Measurements from ENCODE around the gene KRT79.
"Not testable (repeated sequence)": the region's sequence is repeated elsewhere in the genome, so short reads cannot be mapped to it uniquely, and the experiment has no call there.

KRT79 gene

DNA sequence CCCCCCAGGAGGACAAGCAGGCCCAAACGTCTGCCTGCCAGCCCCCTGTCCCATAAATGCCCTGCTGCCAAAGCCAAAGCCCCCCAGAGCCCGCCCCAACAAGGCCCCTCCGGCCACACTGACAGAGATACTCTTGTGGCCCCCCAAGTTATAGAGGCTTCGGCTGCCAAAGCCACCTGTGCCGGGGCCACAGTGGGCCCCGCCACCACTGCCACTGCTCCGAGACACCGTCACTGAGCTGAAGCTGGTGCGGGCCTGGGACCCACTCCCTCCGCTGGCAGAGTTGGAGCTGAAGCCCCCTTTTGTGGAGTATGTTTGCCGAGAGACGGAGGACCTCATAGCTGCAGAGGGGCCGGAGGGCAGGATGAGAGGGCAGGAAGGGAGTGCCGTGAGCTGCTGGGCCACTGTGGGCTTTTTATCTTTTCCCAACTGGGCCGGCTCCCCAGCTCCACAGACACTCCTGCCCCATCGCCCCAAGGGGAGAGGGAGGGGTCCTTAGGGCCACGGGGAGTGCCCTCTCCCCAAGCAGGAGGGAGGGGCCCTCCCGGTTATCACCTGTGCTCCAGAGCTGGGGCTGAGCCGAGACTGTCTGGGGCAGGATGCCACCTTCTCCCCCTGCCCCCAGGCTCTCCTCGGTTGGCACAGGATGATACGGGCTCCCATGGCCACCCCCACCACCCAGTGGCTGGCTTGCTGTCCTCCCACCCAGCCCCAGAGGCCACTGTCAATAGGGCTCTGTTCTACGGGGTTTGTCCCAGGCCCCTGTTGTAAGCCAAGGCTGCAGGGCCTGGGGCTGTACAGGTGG is at the start of gene KRT79:
Gene KRT79 (minus strand): TSS at position 390 of the 805 bp plus-strand sequence. CDS start 51 bp downstream, at position 339.
- H3K4me3 ChIP-seq (ENCODE audit: low read length): no peak within 1 kb of the TSS
- no peak for TF ChIP-seq ZNF274 (IDR thresholded peaks at IDR 0.05; ENCODE audit: low read depth, low read length)

GRCh38 chr12:52880499-52880898 is 46.4 kb upstream of the KRT79 start:
- not testable (repeated sequence) for H3K4me3 ChIP-seq (ENCODE audit: low read length)

- TF ChIP-seq ZNF274 (IDR thresholded peaks at IDR 0.05; ENCODE audit: low read depth, low read length): no peak
- no peak overlapping the region for H3K4me3 ChIP-seq (ENCODE audit: low read length)
These were observed 45.6 kb upstream of the KRT79 start for GRCh38 chr12:52879394-52880351.

GRCh38 chr12:52878507-52879393 is 44.6 kb upstream of the KRT79 start:
- H3K4me3 ChIP-seq (ENCODE audit: low read length): no peak overlapping the region
- TF ChIP-seq ZNF274 (IDR thresholded peaks at IDR 0.05; ENCODE audit: low read depth, low read length): no peak

DNA sequence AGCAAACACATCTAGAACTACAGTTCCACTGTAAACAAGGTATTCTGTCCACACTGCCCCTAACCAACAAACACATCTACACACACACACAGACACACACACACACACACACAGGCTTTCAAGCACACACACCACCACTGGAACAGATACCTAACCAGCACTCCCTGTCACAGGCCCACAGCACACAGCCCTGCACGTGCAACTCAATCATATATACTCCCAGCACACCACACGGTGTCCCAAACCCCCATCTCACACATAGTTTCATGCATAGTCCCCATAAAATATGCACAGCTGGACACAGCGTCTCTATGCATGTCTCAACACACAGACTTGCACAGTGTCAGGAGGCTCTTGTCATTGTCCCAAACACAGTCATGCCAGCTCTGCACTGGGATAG is 43.1 kb upstream of the KRT79 start:
- no peak for TF ChIP-seq ZNF274 (IDR thresholded peaks at IDR 0.05; ENCODE audit: low read depth, low read length)
- H3K4me3 ChIP-seq (ENCODE audit: low read length): no peak overlapping the region

DNA sequence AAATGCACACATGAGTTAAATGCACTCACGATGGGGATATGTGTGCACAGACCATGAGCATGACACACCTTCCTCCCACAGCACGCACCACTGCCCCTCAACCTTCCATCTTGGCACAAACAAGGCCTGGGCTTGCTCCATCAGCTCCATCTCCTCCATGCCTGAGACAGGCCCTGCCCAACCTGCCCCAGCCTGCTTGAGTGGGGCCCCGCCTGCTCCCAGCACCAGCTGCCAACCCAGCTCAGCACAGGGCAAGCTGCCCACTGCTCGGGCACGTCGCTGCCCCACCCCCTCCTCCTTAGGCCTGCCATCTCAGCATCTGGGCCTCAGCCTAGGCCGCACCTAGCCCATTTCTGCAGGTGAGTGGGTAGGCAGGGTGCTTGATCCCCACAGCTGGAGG is 42.3 kb upstream of the KRT79 start:
- no peak for TF ChIP-seq ZNF274 (IDR thresholded peaks at IDR 0.05; ENCODE audit: low read depth, low read length)

DNA sequence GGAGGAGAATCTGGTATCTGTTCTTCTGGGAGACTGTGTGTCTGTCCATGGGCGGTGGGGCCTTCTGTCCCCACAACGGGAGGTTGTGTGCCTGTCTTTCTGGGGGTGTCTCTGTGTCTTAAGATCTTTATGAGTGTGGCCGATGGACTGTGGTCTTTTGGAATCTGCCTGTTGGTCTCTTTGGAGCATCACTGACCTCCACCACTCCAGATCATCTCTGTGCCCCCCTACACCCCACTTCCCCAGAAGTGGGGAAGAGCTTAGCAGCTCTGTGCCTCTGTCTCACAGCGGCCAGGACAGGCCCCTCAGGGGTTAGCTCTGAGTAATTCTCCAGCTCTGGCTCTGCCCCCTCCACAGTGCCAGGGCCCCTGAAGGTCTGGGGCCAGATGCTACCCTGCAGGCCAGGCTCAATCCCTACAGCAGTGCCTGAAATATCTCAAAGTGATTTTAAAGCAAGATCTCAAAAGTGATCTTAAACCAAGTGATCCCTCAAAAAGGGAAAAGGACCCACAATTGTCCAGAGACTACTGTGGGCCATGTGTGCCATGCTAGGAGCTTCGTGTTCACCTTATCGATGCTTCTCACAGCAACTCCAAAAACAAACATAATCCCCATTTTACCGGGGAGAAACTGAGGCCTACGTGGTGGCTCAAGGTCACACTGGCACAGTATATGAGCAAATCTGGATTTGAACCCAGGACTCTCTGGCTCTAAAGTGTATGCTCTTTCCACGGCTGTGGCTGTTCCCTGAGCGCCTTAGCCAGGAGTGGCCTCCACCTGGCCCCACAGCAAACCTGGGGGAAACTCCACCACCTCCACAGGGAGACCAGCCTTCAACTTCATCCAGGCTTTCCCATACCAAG is 40.7 kb upstream of the KRT79 start:
- no peak for TF ChIP-seq ZNF274 (IDR thresholded peaks at IDR 0.05; ENCODE audit: low read depth, low read length)
- no peak overlapping the region for H3K4me3 ChIP-seq (ENCODE audit: low read length)

More for the DNA sequence above, 42.3 kb upstream of the KRT79 start:
- no peak overlapping the region for H3K4me3 ChIP-seq (ENCODE audit: low read length)

- H3K4me3 ChIP-seq (ENCODE audit: low read length): no peak overlapping the region
- no peak for TF ChIP-seq ZNF274 (IDR thresholded peaks at IDR 0.05; ENCODE audit: low read depth, low read length)
These were observed 39.9 kb upstream of the KRT79 start for GRCh38 chr12:52873832-52874572.

DNA sequence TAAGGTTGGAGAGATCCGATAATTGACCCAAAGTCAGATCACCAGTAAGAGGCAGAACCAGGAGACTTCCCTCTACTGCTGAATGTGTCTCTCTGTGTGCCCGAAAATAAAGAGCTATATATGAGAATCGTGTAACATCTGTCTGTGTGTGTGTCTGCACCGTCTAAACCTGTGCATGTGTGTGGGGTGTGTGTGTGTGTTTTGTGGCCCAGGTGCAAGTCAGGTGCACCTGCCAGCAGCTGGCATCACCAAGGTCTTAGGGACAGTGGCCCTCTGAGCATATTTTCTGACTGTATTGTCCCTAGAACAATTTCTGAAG is 39.4 kb upstream of the KRT79 start:
- no peak for TF ChIP-seq ZNF274 (IDR thresholded peaks at IDR 0.05; ENCODE audit: low read depth, low read length)
- H3K4me3 ChIP-seq (ENCODE audit: low read length): no peak overlapping the region

DNA sequence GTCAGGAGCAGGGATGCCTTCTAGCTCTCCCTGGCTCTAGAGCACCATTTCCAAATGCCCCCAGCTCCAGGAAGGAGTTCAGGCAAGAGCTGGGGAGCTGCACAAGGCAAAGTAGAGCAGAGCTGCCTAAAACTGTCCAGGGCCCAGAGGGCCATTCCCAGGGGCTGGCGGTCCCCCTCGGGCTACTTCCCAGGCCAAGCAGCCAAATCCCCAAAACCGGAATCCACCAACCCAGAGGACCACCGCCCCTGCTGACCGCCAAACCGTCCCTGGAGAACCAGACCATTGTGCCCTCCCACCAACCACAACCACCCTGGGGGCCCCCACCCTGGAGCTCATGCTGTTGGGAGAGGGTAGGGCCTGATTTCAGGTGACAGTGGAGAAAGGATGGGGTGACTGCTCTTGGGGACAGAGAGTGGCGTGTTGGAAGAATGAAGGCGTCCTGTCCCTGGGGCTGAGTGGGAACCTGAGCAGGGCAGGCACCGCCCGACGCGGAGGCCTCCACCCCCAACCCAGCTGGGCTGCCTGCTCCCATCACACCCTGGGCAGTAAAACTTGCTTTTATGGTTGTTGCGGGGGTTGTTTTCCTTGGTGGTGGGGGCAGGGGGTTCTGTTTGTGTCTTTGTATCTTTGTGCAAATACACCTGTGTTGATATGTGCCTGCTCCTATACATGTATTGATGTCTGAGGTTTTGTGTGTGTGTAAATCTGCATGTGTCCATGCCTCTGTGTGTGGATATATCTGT is 38.7 kb upstream of the KRT79 start:
- no peak for TF ChIP-seq ZNF274 (IDR thresholded peaks at IDR 0.05; ENCODE audit: low read depth, low read length)
- H3K4me3 ChIP-seq (ENCODE audit: low read length): no peak overlapping the region

GRCh38 chr12:52871291-52872039 is 37.4 kb upstream of the KRT79 start:
- no peak for TF ChIP-seq ZNF274 (IDR thresholded peaks at IDR 0.05; ENCODE audit: low read depth, low read length)
- no peak overlapping the region for H3K4me3 ChIP-seq (ENCODE audit: low read length)
